BLaER1 (cell line): ENCODE measurements around the gene SLC39A10.
"Not testable (repeated sequence)": the region's sequence is repeated elsewhere in the genome, so short reads cannot be mapped to it uniquely, and the experiment has no call there.

Experiments used
- H3K27ac ChIP-seq: shearing (Covaris generic); formaldehyde crosslinking; 2 replicates; pipeline ENCODE4 v1.8.1; 2022
- H3K27me3 ChIP-seq: shearing (Covaris generic); formaldehyde crosslinking; 2 replicates; pipeline ENCODE4 v1.8.1; 2022
- H3K36me3 ChIP-seq: shearing (Covaris generic); formaldehyde crosslinking; 2 replicates; pipeline ENCODE4 v1.8.1; 2022
- H3K4me1 ChIP-seq: shearing (Covaris generic); formaldehyde crosslinking; 2 replicates; pipeline ENCODE4 v1.8.1; 2022
- H3K4me2 ChIP-seq: shearing (Covaris generic); formaldehyde crosslinking; 2 replicates; pipeline ENCODE4 v1.8.1; 2022
- H3K4me3 ChIP-seq: shearing (Covaris generic); formaldehyde crosslinking; 2 replicates; pipeline ENCODE4 v1.8.1; 2022
- H3K9ac ChIP-seq: shearing (Covaris generic); formaldehyde crosslinking; 2 replicates; pipeline ENCODE4 v1.8.1; 2022
- H3K9me3 ChIP-seq: shearing (Covaris generic); formaldehyde crosslinking; 2 replicates; pipeline ENCODE4 v1.8.1; 2022
- H4K20me1 ChIP-seq: shearing (Covaris generic); formaldehyde crosslinking; 2 replicates; pipeline ENCODE4 v1.8.1; 2022
- Cebpa-rat ChIP-seq: shearing (Covaris generic); IDR thresholded peaks from 2 replicates; pipeline ENCODE4 v1.8.1; 2022

The SLC39A10 gene

DNA sequence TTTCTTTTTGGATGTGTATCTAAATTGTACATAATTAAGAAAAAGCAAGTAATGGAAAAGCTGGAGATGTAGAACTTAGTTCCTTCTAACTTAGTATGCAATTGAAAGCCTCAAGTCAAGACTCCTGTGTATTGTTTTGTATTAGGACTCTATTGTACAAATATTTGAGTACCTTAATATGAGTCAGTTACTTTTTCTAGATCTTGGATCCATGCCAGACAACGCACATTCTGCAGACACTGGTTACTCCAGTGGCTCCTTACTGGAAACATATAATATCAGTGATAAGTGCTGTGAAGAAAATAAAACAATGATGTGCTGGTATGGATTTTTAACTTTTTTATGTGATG, 1.5 kb downstream of the SLC39A10 start:
- H3K9me3 ChIP-seq = no peaks in the 10 kb centered on the region
- peak overlapping the region; percentile 99 for H3K9ac ChIP-seq
- H4K20me1 ChIP-seq = peaks cover 48% of the 10 kb centered on the region
- H3K36me3 ChIP-seq = no peaks in the 10 kb centered on the region
- H3K4me1 ChIP-seq = peaks cover 24% of the 10 kb centered on the region
- TF ChIP-seq Cebpa-rat = no peak
- H3K4me3 ChIP-seq = peak overlapping the region; percentile 99
- no peaks in the 10 kb centered on the region for H3K27me3 ChIP-seq
- peak overlapping the region; percentile 88 for H3K4me2 ChIP-seq
- H3K27ac ChIP-seq = no peak overlapping the region; the same call in 1 of the 2 replicates

DNA sequence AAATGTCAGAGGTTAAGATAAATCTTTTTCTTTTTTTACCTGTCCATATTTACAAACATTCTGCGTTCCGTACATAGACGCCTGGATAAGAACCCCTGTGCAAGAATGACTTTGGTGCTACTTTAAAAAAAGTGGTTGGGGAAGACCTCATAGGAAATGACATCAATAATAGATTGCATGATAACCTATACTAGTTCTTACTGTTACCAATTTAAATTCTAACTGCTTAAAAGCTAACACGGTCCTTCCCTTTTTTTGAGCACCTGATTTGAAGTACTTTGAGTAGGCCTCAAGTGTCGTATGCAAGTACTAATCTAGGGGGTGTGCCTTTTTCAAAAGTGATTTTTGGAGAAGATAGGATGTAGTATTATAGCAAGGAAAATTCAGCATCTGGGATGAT, 2.1 kb downstream of the SLC39A10 start:
- Histone ChIP-seq H4K20me1 (peaks cover 48% of the 10 kb centered on the region), H3K27ac (no peak overlapping the region; the same call in 1 of the 2 replicates), H3K9me3 (no peaks in the 10 kb centered on the region), H3K36me3 (no peaks in the 10 kb centered on the region), H3K4me2 (peak overlapping the region; percentile 88), H3K4me3 (peak overlapping the region; percentile 99), H3K27me3 (no peaks in the 10 kb centered on the region), H3K4me1 (peaks cover 24% of the 10 kb centered on the region), H3K9ac (peak overlapping the region; percentile 56)
- no peak for TF ChIP-seq Cebpa-rat

DNA sequence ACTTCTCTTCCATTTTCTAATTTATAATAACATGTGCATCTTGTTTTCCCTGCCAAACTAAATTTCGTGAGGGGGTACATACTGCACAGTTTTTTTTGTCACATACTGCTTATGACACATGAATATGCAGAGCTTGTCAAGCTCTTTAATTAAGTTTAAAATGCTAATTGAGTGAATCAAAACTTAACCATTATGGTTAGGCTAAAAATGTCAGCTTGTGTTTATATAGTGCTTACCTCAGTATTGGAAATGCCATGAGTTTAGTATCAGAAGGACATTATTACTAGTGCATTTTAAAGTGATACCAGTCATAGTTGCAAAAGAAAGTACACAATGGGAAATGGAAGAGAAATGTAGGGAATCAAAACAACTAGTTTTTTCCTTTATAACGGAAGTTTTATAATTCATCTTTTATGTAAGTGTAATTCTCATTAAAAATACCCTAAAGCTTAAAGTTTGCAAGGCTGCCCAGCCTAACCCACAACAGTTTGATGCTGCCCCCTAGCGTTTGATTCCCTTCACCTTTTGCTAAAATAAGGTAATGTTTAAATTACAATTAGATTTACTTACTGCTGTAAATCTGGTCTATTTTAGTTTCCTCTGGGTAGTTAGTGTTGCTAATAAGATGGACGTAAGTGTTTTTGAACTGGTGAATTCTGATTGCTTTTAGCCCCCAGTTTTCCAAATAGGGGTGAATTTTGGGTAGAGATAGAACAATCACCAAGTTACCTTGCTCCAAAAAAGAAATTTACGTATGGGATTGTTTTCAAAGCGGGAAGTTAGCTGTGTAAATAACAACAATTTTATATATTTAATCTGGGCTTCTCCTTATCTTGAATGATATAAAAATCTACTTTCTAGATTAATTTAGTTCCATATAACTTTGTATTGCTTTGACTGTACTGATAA, 3.2 kb downstream of the SLC39A10 start:
- H3K9ac ChIP-seq = peak overlapping the region; percentile 56; the same call in 1 of the 2 replicates
- H3K9me3 ChIP-seq = no peaks in the 10 kb centered on the region
- H3K4me2 ChIP-seq = peak overlapping the region; percentile 88
- H3K27ac ChIP-seq = no peak overlapping the region; the same call in 1 of the 2 replicates
- H3K4me1 ChIP-seq = peaks cover 24% of the 10 kb centered on the region
- H3K4me3 ChIP-seq = peak overlapping the region; percentile 99
- no peaks in the 10 kb centered on the region for H3K27me3 ChIP-seq
- H4K20me1 ChIP-seq = peaks cover 57% of the 10 kb centered on the region
- TF ChIP-seq Cebpa-rat = no peak
- H3K36me3 ChIP-seq = no peaks in the 10 kb centered on the region

DNA sequence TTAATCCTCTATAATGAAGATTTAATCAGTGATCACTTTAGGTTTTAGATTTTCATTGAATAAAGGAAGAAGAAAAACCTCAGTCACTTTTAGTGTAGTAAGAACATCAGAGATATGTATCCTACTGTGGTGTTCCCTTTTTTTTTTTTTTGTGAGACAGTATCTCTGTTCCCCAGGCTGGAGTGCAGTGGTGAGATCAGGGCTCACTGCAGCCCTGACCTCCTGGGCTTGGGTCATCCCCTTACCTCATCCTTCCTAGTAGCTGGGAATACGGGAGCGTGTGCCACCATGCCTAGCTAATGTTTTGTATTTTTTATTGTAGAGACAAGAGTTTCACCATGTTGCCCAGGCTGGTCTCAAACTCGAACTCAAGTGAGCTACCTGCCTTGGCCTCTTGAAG, 5.1 kb downstream of the SLC39A10 start:
- no peak for TF ChIP-seq Cebpa-rat
- no peak overlapping the region for H3K4me3 ChIP-seq
- no peaks in the 10 kb centered on the region for H3K36me3 ChIP-seq
- H3K4me2 ChIP-seq = no peak overlapping the region
- H3K4me1 ChIP-seq = peaks cover 28% of the 10 kb centered on the region
- H3K27ac ChIP-seq = no peak overlapping the region
- H3K9me3 ChIP-seq = no peaks in the 10 kb centered on the region
- H3K9ac ChIP-seq = no peak overlapping the region
- no peaks in the 10 kb centered on the region for H3K27me3 ChIP-seq
- peaks cover 71% of the 10 kb centered on the region for H4K20me1 ChIP-seq

DNA sequence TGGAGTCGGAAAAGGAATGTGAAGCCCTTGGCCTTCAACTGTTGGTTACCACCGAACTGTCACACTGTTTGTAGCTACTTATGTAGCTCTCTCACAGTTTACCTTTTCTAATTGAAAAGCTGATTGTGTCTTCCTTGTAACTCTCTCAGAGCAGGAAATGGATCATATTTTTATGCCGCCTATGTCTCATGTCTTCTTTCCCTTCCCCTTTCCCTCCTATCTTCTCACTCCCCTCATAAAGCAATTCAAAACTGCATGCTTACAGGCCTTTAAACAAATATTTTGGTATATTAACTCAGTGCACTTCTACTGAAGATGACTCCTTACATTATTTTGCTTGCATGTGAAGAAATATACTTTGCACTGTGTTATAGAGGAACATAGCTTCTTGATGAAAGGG, 6.0 kb downstream of the SLC39A10 start:
- Histone ChIP-seq H3K4me1 (peaks cover 28% of the 10 kb centered on the region), H3K27ac (no peak overlapping the region), H3K4me3 (no peak overlapping the region), H3K36me3 (no peaks in the 10 kb centered on the region), H4K20me1 (peaks cover 75% of the 10 kb centered on the region), H3K4me2 (no peak overlapping the region), H3K9me3 (no peaks in the 10 kb centered on the region), H3K27me3 (no peaks in the 10 kb centered on the region), H3K9ac (no peak overlapping the region)
- no peak for TF ChIP-seq Cebpa-rat

GRCh38 chr2:195664528-195664927, 7.5 kb downstream of the SLC39A10 start:
- no peaks in the 10 kb centered on the region for H3K27me3 ChIP-seq
- no peaks in the 10 kb centered on the region for H3K9me3 ChIP-seq
- no peak overlapping the region for H3K4me3 ChIP-seq
- no peak overlapping the region for H3K4me2 ChIP-seq
- H4K20me1 ChIP-seq = peaks cover 65% of the 10 kb centered on the region
- TF ChIP-seq Cebpa-rat = no peak
- H3K36me3 ChIP-seq = no peaks in the 10 kb centered on the region
- H3K4me1 ChIP-seq = peaks cover 17% of the 10 kb centered on the region
- no peak overlapping the region for H3K9ac ChIP-seq
- H3K27ac ChIP-seq = no peak overlapping the region

GRCh38 chr2:195665153-195665552, 8.1 kb downstream of the SLC39A10 start:
- not testable (repeated sequence) for H3K27ac ChIP-seq, H3K36me3 ChIP-seq, H3K27me3 ChIP-seq, H3K9ac ChIP-seq, H3K4me2 ChIP-seq, H3K9me3 ChIP-seq, H3K4me3 ChIP-seq
- H3K4me1 ChIP-seq = peaks cover 11% of the 10 kb centered on the region
- peaks cover 63% of the 10 kb centered on the region for H4K20me1 ChIP-seq

GRCh38 chr2:195666113-195666712, 9.2 kb downstream of the SLC39A10 start:
- H3K27me3 ChIP-seq = no peaks in the 10 kb centered on the region
- no peak for TF ChIP-seq Cebpa-rat
- peaks cover 10% of the 10 kb centered on the region for H3K4me1 ChIP-seq
- no peak overlapping the region for H3K9ac ChIP-seq
- H3K4me3 ChIP-seq = no peak overlapping the region
- H3K36me3 ChIP-seq = peaks cover under 1% of the 10 kb centered on the region; the same call in 1 of the 2 replicates
- no peaks in the 10 kb centered on the region for H3K9me3 ChIP-seq
- H3K4me2 ChIP-seq = peak overlapping the region; percentile 32; the same call in 1 of the 2 replicates
- H4K20me1 ChIP-seq = peaks cover 54% of the 10 kb centered on the region
- no peak overlapping the region for H3K27ac ChIP-seq

- Histone ChIP-seq H3K27me3 (no peaks in the 10 kb centered on the region), H3K4me1 (peaks cover 10% of the 10 kb centered on the region), H3K36me3 (peaks cover 11% of the 10 kb centered on the region; the same call in 1 of the 2 replicates), H3K27ac (no peak overlapping the region), H3K4me2 (no peak overlapping the region), H3K9ac (no peak overlapping the region), H3K9me3 (no peaks in the 10 kb centered on the region), H3K4me3 (no peak overlapping the region), H4K20me1 (peaks cover 47% of the 10 kb centered on the region)
- no peak for TF ChIP-seq Cebpa-rat
Measured at GRCh38 chr2:195667974-195668373, 10.9 kb downstream of the SLC39A10 start.

DNA sequence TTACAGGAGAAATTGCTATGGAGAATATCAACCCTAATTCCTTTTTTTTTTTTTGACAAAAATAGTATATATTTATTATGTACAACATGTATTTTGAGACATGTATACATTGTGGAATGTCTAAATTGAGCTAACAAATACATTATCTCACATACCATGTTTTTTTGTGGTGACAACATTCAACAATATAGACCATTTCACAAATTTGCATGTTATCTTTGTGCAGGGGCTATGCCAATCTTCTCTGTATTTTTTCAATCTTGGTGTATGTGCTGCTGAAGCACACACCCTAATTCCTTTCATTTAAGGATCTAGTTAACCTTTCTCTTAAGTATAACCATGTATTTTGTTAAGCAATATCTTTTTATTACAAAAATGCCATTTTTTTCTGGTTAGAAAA, 13.2 kb downstream of the SLC39A10 start:
- Histone ChIP-seq H3K27ac (no peak overlapping the region), H3K9me3 (no peaks in the 10 kb centered on the region), H3K27me3 (no peaks in the 10 kb centered on the region), H4K20me1 (peaks cover 40% of the 10 kb centered on the region), H3K9ac (no peak overlapping the region), H3K4me2 (no peak overlapping the region), H3K36me3 (peaks cover 19% of the 10 kb centered on the region), H3K4me3 (no peak overlapping the region), H3K4me1 (peaks cover 10% of the 10 kb centered on the region)
- TF ChIP-seq Cebpa-rat = no peak
